GM21723 (cell line): Measurements from ENCODE around the gene SCGB3A1.

Experiments used
- ATAC-seq: cut with Tn5 transposase; IDR thresholded peaks from one replicate; pipeline ENCODE4 v1.9.1; 2021; ENCODE audit warnings: mild to moderate bottlenecking, moderate library complexity; ENCODE audit not compliant: unreplicated experiment

The SCGB3A1 gene, protein sequence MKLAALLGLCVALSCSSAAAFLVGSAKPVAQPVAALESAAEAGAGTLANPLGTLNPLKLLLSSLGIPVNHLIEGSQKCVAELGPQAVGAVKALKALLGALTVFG

DNA sequence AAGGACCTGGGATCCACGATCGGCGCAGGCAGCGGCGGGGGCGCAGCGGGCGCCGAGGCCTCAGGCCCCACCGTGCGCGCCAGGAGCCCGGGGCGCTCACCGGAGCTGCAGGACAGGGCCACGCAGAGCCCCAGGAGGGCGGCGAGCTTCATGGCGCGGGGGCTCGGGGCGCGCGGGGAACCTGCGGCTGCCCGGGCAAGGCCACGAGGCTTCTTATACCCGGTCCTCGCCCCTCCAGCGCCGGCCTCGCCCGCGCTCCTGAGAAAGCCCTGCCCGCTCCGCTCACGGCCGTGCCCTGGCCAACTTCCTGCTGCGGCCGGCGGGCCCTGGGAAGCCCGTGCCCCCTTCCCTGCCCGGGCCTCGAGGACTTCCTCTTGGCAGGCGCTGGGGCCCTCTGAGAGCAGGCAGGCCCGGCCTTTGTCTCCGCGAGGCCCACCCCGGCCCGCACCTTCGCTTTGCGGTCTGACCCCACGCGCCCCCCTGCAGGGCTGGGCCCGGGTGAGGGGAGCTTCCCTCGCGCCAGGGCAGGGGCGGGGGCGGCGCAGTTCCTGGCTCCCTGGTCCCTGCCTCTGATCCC lies at the start of gene SCGB3A1:
SCGB3A1 (minus strand) TSS at position 189 of the 577 bp plus-strand sequence; CDS start at position 152, 37 bp downstream.
- no peak for ATAC-seq

DNA sequence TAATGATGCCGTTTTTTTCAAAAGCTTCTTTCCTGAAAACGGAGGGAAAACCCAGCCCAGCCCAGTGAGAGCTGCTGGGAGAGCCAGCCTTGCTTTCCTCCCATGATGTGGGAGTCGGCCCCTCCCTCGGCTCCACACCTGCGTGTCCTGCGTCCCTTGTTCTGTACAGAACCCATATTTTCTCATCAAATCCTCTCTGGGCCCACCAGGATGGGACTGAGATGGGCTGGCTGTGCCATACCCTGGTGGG lies 49.2 kb upstream of the SCGB3A1 start:
- no peak for ATAC-seq

DNA sequence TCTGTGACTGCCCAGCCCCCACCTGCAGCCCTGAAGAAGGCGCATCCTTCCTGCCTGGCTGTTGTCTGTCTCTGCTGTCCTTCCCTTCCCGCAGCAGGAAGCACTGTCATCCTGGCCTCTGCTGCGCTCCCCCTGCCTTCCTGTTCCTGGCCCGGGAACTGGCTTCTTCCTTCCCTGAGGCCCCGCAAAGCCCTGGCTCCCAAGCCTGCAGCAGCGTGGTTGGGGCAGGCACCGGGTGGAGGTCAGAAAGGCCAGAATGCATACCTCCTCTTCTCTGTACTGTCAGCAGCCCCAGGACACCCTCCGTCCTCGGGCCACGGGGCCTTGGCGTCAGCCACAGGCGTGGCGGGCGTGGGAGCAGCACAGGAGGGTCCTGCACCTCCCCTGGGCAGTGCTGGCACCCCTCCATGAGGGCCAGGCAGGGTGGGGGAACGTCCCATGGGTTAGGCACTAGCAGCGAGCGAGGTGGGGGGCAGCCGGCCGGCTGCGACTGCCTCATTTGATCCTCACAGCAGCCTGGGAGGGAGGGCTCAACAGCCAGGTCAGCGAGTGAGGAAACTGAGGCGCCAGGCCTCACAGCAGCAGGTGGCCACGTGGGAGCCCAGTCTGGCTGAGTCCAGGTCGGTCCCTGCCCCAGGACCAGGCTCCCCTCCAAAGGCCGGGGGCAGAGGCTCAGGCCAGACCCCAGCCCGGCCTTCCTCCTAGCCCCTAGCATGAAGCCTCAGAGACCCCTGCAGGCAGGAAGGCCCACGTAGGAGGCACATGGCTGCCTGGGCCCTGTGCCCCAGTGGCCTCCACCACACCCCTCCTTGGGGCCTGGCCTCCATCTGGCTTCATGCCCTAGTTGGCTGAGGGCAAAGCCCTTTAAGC lies 48.7 kb upstream of the SCGB3A1 start:
- ATAC-seq, result no peak

DNA sequence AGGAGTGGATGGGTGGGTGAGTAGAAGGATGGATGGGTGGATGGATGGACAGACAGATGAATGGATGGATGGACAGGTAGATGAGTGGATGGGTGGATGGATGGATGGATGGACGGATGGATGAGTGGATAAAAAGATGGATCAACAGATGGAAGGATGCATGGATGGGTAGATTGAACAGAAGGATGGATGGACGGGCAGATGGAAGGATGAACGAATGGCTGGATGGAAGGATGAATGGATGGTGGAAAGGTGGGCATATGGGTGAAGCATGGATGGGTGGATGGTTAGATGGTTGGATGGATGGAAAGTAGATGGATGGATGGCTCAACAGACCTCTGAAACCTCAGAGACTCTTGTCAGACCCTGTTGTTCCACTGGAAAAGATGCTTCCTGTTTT lies 48.0 kb upstream of the SCGB3A1 start:
- no peak for ATAC-seq

DNA sequence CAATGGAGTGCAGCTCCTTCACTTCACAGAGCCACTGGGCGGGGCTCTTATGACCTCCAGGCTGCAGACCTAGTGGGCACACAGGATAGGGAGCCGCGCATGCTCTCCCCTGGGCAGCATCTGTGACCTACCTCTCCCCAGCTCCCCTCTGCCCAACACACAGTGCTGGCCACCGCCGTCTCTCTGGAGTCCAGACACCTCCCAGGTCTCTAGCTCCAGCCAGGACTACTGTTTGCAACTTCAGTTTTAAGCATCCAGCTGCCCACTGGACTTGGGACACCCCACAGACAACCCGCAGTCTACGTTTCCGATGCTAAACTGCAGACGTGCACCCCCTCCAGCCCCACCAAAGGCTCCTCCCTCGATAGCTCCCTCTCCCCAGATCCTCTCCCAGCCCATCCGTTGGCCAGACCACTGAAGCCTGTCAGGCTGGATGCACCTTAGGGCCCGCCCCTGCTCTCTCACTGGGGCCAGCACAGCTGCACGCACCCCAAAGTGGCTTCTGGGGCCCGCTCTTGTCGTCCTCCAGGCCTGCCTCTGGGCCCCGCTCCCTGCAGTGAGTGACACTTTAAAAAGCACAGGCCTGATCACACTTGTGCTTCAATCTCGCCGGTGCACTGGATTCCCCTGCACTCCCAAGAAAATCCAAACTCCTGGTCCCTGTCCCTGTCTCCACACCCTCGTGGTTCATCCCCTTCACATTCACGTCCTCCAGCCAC lies 46.8 kb upstream of the SCGB3A1 start:
- ATAC-seq, result no peak

DNA sequence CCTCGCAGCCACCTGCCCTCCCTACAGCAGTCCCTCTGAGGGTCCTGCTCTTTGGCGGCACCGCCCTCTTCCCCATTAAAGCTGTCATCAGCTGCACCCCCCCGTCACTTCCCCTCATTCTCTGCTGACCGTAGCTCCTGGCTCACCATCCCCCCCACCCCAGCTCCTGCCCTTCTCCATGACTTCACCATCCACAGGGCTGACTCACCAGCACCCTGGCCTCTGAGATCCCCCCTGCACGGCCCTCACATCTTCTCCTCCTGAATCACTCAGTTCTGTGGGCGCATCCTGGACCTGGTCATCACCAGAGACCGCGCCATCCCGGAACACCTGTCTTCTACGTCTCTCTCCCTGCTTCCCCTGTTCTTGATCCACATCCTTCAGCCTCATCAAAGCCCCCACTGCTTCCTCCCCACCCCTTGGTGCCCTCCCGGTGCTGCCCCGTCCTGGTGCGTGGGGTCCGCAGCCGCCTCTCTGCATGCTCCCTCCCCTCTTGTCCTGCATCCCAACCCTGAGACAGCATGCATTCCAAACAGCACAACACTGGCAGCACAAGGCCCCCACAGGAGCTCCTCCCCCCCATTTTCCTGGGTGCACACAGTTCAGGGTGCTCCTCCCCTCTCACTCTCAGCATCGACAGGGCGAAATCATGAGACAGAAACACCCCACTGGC lies 45.2 kb upstream of the SCGB3A1 start:
- ATAC-seq, result no peak

DNA sequence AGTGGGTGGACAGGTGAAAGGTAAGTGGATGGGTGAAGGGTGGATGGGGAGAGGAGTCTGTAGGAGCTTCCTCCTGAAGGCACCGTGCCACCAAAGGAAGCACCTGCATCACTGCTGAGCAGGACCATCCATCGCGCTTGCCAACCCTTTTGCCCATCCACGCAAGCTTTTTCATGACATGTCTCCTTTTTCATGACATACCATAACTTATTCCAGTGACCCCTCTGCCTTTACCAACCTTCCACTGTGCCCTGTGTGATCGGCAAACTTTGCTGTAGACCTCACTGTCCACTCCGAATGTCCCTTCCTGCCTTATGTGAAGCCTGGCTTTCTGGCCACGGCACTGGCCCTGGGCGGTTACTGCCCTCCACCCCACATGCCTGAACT lies 44.7 kb upstream of the SCGB3A1 start:
- ATAC-seq, result no peak

DNA sequence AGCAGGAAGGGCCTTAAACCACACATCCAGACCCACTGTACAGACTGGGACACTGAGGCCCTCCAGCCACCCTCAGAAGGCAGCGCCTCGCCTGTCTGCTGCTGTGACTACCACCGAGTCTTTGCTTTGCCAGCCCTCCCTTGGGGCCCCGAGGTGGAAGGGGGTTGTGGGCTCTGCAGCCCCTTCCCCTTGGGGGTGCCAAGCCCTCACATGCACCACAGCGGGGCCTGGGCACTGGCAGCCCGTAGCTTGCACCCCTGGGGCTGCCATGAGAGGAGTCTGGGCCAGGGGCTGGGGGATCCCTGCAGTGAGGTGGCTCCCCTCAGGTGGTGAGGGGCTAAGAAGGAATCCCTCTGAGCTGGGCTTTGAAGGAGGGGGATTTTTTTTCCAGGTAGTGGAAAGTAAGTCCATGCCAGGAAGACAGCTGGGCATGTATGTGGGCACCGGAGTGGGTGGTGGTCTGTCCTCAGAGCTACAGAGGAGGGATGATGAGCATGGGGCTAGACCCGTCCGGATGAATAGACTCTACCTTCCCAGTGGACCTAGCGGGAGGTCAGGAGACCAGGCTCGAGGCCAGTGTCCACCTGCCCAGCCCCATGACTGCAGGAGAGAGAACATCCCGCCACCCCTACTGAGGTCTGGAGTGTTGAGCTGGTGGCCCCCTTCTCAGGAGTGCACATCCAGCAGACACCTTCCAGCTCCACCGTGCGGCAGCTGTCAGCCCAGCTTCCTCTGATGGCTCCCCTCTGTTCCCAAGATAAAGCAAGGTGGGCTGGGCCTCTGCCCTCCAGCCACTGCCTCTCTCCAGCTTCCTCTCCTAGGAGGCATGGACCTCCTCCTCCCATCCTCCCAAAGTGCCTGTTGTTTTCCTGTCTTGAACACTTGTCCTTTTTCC lies 42.2 kb upstream of the SCGB3A1 start:
- ATAC-seq, result no peak

DNA sequence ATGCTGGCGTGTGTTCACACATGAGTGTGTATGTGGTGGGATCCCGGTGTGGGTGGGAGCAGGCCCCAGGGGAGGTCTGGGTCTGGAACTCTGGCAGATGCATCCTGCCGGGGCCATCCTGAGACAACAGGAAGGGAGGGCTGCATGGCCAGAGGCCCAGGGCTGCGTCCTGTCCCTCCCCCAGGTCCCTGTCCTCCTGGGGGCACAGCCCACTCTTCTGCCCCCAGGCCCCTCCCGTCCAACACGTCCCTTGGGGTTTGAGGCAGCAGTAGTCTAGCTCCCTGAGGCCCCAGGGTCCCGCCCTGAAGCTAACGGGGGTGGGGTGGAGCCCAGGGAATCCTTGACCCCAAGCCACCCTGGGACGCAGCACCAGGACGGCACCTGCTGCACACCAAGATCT lies 41.5 kb upstream of the SCGB3A1 start:
- ATAC-seq, result no peak

DNA sequence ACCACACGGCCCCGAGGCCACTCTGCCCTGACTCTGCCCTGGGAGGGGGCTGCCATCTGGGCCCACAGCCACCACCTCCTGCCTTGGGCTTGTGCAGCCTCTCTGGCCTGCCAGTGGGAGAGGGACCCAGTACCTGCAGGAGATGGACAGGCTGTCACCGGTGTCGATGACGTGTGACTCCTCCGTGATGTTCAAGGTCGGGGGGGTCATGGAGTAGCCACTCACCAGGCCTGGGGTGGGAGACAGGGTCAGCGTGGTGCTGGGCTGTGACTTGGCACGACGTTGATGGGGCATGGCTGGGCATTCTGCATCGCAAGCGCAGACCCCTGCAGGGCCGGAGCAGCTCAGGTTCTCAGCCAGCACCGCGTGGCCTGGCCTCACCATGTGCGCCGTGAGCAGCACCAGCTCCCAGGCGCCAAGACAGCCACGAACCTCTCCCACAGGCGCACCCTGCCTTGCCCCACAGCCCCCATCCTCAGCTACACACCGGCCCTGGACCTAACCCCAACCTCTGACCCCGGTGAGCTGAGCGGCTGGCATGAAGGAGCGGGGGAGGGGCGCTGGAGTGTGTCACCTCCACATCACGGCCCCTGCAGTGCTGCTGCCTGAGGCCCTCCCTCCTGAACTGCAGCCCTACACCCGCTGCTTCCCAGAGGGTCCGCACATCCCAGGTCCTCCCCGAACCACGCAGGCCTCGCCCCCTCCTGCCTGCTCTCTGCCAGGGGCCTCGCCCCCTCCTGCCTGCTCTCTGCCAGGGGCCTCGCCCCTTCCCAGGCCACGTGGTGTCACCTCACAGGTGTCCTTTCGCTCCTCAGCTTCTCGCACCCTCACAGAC lies 40.5 kb upstream of the SCGB3A1 start:
- ATAC-seq, result no peak

DNA sequence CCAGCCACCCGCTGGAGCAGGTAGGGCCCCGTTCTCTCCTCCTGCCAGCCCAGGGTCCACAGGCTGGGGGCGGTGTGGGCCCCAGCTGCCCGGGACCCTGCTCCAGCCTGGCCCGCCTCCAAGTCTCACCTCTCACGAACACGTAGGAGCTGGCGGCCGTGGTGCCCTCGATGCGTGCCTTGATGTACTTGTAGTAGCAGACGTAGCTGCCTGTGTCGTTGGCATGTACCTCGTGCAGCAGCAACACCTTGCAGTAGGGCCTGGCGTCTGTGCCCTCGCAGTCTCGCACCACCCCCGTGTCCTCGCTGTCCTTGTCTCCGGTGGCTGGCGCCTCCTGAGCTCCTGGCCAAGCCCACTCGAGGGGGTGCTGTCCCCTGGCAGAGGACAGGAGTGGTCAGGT lies 39.1 kb upstream of the SCGB3A1 start:
- no peak for ATAC-seq

DNA sequence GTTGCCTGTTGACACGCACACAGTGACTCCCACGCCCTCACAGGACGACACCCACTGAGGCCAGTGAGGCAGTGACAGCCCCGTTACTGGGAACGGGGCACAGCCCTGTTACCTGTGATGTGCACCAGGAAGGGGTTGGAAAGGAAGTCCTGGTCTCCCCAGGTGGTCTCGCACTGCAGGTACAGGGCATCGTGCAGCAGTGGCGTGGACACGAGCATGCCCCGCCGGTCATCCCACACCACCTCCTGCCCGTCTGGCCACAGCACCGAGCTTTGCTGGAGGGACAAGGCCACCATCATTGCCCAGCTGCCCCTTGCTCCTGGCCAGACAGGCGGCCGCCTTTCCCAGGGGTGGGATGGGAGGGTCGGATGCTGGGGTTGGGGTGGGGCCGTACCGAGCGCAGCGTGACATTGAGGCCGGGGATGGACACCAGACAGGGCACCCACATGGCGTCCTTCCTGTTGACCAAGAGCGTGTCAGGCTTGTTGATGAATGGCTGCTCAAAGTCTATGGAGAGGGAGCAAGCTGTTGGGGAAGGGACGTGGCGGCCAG lies 38.6 kb upstream of the SCGB3A1 start:
- ATAC-seq, result no peak

DNA sequence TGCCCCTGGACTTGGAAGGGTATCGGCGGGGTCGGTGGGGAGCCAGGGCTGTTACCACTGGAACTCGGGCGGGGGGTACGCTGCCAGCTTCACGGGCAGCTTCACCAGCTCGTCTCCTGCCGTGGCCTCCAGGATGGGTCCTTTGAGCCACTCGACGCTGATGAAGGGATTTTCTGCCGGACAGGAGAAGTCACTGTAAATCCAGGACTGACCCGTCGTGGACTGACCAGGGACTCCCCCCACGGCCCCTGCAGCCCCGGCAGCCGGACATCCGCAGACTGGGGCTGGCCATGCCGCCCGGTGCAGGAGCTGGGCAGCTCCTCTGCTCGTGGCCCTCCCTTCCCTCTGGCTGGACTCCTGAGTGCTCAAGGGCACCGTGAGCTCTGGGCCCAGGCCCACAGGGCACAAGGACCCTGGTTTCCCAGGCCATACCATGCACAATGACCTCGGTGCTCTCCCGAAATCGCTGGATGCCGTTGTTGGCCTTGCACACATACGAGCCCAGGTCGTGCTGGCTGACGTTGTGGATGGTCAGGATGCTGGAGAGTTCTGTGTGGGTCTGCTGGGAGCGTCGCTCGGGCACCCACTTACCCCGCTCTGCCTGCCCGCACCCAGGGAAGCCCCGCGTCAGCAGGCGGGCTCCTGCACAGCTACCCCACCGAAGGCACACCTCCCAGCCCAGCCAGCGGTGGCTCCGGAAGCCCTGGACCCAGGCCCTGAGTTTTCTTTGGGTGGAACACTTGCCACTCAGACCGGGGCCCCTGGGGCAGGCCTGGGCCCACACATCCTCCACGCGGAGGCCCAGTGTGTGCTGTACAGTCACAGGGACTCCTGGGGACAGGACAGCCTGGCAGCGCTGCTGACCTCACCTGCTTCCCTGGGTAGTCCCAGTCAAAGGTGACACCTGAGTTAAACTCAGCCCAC lies 37.8 kb upstream of the SCGB3A1 start:
- ATAC-seq, result no peak

DNA sequence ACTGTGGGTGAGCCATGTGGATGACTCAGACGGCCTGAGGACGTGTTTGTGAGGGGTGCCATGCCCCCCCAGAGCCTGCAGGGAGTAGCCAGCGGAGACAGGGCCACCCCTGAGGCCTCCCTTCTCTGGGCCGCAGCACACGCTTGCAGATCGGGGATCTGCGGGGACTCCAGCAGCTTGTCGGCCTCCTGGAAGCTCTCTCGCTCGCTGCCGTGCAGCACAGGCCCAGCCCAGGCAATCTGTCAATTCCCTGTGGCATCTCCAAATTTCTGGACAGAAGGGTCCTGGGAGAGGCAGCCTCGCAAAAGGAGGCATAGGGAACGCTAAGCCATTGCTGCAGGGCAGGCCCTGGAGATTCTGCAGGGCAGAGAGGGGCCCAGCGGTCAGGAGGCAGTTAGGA lies 36.9 kb upstream of the SCGB3A1 start:
- ATAC-seq, result no peak

DNA sequence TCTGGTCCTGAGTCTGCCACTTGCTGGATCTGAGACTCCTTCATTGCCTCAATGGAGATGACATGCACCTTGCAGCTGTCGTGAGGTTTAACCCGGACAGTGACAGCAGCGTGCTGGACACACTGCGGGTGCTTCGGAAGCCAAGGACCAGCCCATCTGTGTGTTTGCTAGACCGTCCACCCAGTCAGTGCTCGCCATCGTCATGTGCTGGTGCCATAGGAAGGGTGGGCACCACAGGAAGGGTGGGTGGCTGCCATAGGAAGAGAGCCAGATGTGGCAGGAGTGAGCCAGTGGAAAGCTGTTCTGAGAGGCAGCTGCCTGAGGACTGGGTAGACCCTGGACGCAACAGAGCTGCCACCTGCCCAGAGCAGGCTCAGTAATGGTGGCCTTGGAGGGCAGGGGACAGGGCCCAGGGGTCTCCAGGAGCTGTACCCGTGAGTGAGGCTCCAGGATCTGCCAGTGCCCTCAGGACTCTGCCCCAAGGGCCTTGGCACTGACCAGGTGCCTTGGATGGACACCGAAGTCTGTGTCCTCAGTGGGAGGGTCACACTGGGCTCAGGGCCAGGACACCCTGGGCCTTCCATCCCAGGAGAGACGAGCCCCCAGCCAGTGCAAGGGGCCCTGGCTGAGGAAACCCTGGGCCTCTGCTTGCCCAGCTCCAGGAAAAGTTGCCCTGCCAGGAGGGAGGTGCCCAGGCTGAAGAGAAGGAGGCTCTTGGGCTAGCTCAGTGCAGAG lies 36.3 kb upstream of the SCGB3A1 start:
- no peak for ATAC-seq

DNA sequence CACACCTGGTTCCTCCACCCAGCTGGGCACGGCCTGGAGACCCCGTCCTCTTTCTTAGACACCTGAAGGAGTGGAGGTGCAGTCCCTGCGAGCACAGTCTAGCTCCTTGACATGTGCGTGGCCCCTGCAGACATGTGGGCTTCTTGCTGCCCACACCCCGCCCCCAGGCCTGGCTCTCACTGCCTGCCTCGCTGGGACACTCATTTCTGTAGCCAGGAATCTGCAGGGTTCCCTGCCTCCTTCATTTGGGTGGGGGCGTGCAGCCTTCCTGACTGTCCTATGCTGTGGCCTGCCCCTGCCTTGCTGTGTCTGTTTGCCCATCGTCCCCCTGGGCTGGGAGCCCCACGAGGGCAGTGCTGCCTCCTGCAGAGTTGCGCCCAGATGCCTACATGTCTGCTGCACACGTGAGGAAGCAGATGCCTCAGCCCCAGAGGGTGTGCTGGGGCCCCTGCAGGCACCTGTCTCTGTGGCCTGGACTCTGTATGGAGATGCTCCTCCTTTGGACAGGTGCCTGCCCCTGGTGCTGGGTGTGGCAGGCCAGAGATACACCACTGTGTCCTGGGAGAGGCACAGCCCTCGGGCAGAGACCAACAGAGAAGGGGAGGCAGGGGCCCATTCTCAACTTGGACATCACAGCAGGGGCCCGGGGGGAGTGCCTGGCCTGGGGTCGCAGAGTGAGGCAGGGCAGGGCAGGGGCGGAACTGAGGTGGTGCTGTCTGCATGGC lies 35.5 kb upstream of the SCGB3A1 start:
- ATAC-seq, result no peak
